ENCODE results near the gene FAM168A.

- TF ChIP-seq, protein P1, sequence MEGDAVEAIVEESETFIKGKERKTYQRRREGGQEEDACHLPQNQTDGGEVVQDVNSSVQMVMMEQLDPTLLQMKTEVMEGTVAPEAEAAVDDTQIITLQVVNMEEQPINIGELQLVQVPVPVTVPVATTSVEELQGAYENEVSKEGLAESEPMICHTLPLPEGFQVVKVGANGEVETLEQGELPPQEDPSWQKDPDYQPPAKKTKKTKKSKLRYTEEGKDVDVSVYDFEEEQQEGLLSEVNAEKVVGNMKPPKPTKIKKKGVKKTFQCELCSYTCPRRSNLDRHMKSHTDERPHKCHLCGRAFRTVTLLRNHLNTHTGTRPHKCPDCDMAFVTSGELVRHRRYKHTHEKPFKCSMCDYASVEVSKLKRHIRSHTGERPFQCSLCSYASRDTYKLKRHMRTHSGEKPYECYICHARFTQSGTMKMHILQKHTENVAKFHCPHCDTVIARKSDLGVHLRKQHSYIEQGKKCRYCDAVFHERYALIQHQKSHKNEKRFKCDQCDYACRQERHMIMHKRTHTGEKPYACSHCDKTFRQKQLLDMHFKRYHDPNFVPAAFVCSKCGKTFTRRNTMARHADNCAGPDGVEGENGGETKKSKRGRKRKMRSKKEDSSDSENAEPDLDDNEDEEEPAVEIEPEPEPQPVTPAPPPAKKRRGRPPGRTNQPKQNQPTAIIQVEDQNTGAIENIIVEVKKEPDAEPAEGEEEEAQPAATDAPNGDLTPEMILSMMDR (IDR thresholded peaks at IDR 0.05): no peak
- TF ChIP-seq POLR2A (IDR thresholded peaks at IDR 0.05) (no peak), EP300 (IDR thresholded peaks at IDR 0.05) (no peak)
Observed at GRCh38 chr11:73565804-73566203, 32.1 kb downstream of the FAM168A start.

Data from ovary (tissue), 3 donors.